HCT116 (cell line): ENCODE results near the gene PWWP2B.

Experiments used
- CTCF ChIP-seq, 3 experiments: fragments of 200-600 bp in 1 of 3; sonication (generic) in 1 of 3; IDR thresholded peaks in 2 of 3; conservative IDR thresholded peaks in 1 of 3; 2 replicates each; pipeline ENCODE4 v1.5.1; 2012 to 2017; ENCODE audit warnings: low read depth in 2 of 3, low read length in 2 of 3, antibody characterized with exemption in 1 of 3, borderline replicate concordance in 1 of 3, control low read depth in 1 of 3, mild to moderate bottlenecking in 1 of 3, mixed read lengths in 1 of 3, mixed run types in 1 of 3, moderate library complexity in 1 of 3; ENCODE audit not compliant: insufficient read depth in 1 of 3
- POLR2A ChIP-seq: IDR thresholded peaks from 2 replicates; pipeline ENCODE4 v1.7.0; 2011; ENCODE audit warnings: borderline replicate concordance; ENCODE audit not compliant: insufficient read depth, insufficient read length; ENCODE audit errors: extremely low read depth
- RAD21 ChIP-seq: IDR thresholded peaks from 2 replicates; pipeline ENCODE4 v1.6.1; 2012; ENCODE audit warnings: low read depth, mild to moderate bottlenecking

DNA sequence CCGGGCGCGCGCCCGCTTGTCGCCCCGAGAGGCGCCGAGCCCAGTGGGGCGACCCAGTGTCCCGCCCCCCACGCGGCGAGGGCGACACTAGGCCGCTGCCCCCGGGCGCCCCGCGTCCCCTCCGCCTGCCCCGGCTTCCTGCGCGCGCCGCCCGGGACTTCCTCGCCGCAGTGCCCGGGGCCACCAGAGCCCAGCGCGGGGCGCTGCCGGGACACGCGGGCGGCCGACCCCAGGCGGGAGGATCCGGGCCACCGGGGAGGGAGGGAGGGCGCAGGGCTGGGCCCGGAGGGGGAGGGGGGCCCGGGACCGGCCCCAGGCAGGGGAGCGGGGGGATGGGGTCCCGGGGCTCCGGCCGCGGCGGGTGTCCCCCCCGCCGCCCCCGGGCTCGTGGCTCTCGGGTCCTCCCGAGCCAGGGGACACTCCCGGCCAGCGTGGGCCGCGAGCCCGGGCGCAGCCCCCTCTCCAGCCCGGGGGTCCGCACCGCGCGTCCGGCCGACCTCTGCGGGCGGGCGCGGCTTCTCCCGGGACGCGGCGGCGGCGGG, 435 bp upstream of the PWWP2B start:
- TF ChIP-seq CTCF (IDR thresholded peaks at IDR 0.05 in 2 of 3, conservative IDR thresholded peaks at IDR 0.05 in 1 of 3; ENCODE audit: borderline replicate concordance in 1 of 3, insufficient read depth in 1 of 3, low read depth in 2 of 3, low read length in 2 of 3) (no peak), POLR2A (no peak), RAD21 (0 out of 2 replicates have a peak, but pooled peaks have one; percentile 4)
